Stomach (tissue), 9 donors: ENCODE data around the gene TFCP2L1. TPM values are rescaled to one million over a fixed set of nuclear protein-coding genes. Genes with fewer than 3 reads are reported as not detected.

Experiments used
- DNase-seq, 2 donors: peaks; one replicate each; pipeline versions ENCODE4 v3.0.0 to v3.0.0-alpha.2; 2013 to 2019
- H3K27ac ChIP-seq, 5 donors: fragments of 200-600 bp in 4 of 5; sonication (generic) in 4 of 5; one replicate each; pipeline ENCODE4 v1.5.1; 2013 to 2019; ENCODE audit warnings: mild to moderate bottlenecking in 1 of 5, moderate library complexity in 1 of 5
- H3K27me3 ChIP-seq, 3 donors: fragments of 200-600 bp; sonication (generic); one replicate each; pipeline ENCODE4 v1.5.1; 2017 to 2019; ENCODE audit warnings: mixed run types in 1 of 3
- H3K36me3 ChIP-seq, 4 donors: fragments of 200-600 bp; sonication (generic); 1 replicate in 3 of 4; 2 replicates in 1 of 4; pipeline ENCODE4 v1.5.1; 2016 to 2019
- H3K4me1 ChIP-seq, 4 donors: fragments of 200-600 bp; sonication (generic); one replicate each; pipeline ENCODE4 v1.5.1; 2016 to 2019
- H3K4me3 ChIP-seq, 4 donors: fragments of 200-600 bp; sonication (generic) in 3 of 4; one replicate each; pipeline ENCODE4 v1.5.1; 2016 to 2019; ENCODE audit warnings: mild to moderate bottlenecking in 1 of 4
- H3K9me3 ChIP-seq, 4 donors: fragments of 200-600 bp; sonication (generic); one replicate each; pipeline ENCODE4 v1.5.1; 2016 to 2019
- EP300 ChIP-seq: sonication (generic); formaldehyde crosslinking; IDR thresholded peaks from one replicate; pipeline ENCODE4 v1.6.1; 2017; ENCODE audit warnings: antibody characterized with exemption
- POLR2A ChIP-seq, 4 donors: fragments of 450-650 bp; IDR thresholded peaks; one replicate each; pipeline ENCODE4 v1.6.1; 2016; ENCODE audit warnings: antibody characterized with exemption in 4 of 4, control low read depth in 2 of 4, mild to moderate bottlenecking in 1 of 4, moderate library complexity in 1 of 4
- POLR2AphosphoS5 ChIP-seq, 3 donors: sonication (generic); formaldehyde crosslinking; IDR thresholded peaks; one replicate each; pipeline ENCODE4 v1.6.1; 2016; ENCODE audit warnings: antibody characterized with exemption in 3 of 3
- WGBS, 5 donors: extraction: QIAGEN DNeasy Blood & Tissue Kit in 3 of 5; methylation state at CpG; one replicate each; pipeline versions ENCODE4 v1.1.5 to v1.1.7; 2013 to 2018; 5-methylcytosine and 5-hydroxymethylcytosine counted together
- intact Hi-C: fragments of 100-400 bp; cut with DNase I; formaldehyde crosslinking; loops from one replicate; pipeline ENCODE4 v1.15.1; 2023; ENCODE audit warnings: low total_unique reads
- polyA plus RNA-seq, 3 donors: library from polyadenylated mRNA; stranded (reverse); fragments of 200-250 nt; gene quantifications; one replicate each; pipeline ENCODE4 v1.2.3, GENCODE V29; 2013
- total RNA-seq, 5 donors: library from RNA; depleted of rRNA; stranded (reverse); fragments of >200 nt; gene quantifications; one replicate each; pipeline versions ENCODE4 v1.1.0 to v1.2.3, GENCODE V29; 2014 to 2016
- TF ChIP-seq, protein P1 (sequence below), 7 experiments: fragments of 450-650 bp in 4 of 7; fragments of 200-600 bp in 3 of 7; sonication (generic) in 3 of 7; IDR thresholded peaks; one replicate each; pipeline ENCODE4 v1.5.1; 2016 to 2019; ENCODE audit warnings: antibody characterized with exemption in 7 of 7, control low read depth in 2 of 7, mild to moderate bottlenecking in 1 of 7
- donor health status: healthy with polysubstance abuse.
- donor health status: Bipolar disorder and iron deficiency.
- donor health status: healthy.

The TFCP2L1 gene
- total and polyA plus RNA-seq, 8 donors: 6.8 to 154 (median 36.9) TPM

DNA sequence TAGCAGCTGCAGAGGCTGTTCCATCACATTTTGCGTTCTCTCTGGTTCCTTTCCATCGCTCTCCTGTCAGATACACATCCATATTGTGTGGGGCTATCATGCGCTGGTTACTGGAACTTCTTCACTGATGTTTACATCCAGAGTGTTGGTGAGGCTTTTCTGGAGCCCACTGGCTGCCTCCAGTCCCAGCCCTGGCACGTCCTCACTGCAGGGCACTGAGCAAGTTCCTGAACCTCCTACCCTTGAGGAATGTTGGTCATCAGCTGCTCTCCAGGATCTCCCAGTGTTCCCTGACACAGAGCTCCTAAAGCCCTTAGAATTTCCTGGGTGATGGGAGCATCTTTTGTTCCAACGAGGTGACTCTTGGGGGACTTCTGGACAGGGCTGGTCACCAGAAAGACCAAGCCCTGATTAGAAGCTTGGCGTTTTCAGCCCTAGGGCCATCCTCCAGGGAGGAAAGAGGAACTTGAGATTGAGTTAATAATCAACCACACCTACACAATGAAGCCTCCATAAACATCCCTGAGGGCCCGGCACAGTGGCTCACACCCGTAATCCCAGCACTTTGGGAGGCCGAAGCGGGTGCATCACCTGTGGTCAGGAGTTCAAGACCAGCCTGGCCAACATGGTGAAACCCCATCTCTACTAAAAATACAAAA lies 81.3 kb downstream of the TFCP2L1 start:
- DNase-seq: peak in 1 of 2 donors; percentile 50
- H3K27me3 ChIP-seq: no peaks in the 10 kb centered on the region
- no peaks in the 10 kb centered on the region for H3K36me3 ChIP-seq
- peaks cover 0 to 31% (median 17%) of the 10 kb centered on the region in 4 donors for H3K4me1 ChIP-seq
- intact Hi-C loops: no loop called here
- WGBS, 5 donors: 51 to 79% (median 64%) methylated on average over 10 of the region's 10 CpGs
- H3K27ac ChIP-seq: peak overlapping the region; percentile 10 to 67 (median 38)
- no peak for TF ChIP-seq POLR2A (IDR thresholded peaks at IDR 0.05)
- TF ChIP-seq, protein P1, sequence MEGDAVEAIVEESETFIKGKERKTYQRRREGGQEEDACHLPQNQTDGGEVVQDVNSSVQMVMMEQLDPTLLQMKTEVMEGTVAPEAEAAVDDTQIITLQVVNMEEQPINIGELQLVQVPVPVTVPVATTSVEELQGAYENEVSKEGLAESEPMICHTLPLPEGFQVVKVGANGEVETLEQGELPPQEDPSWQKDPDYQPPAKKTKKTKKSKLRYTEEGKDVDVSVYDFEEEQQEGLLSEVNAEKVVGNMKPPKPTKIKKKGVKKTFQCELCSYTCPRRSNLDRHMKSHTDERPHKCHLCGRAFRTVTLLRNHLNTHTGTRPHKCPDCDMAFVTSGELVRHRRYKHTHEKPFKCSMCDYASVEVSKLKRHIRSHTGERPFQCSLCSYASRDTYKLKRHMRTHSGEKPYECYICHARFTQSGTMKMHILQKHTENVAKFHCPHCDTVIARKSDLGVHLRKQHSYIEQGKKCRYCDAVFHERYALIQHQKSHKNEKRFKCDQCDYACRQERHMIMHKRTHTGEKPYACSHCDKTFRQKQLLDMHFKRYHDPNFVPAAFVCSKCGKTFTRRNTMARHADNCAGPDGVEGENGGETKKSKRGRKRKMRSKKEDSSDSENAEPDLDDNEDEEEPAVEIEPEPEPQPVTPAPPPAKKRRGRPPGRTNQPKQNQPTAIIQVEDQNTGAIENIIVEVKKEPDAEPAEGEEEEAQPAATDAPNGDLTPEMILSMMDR (IDR thresholded peaks at IDR 0.05): no peak
- TF ChIP-seq POLR2AphosphoS5 (IDR thresholded peaks at IDR 0.05): no peak
- no peak for TF ChIP-seq EP300
- no peak overlapping the region for H3K4me3 ChIP-seq
- H3K9me3 ChIP-seq: no peaks in the 10 kb centered on the region

DNA sequence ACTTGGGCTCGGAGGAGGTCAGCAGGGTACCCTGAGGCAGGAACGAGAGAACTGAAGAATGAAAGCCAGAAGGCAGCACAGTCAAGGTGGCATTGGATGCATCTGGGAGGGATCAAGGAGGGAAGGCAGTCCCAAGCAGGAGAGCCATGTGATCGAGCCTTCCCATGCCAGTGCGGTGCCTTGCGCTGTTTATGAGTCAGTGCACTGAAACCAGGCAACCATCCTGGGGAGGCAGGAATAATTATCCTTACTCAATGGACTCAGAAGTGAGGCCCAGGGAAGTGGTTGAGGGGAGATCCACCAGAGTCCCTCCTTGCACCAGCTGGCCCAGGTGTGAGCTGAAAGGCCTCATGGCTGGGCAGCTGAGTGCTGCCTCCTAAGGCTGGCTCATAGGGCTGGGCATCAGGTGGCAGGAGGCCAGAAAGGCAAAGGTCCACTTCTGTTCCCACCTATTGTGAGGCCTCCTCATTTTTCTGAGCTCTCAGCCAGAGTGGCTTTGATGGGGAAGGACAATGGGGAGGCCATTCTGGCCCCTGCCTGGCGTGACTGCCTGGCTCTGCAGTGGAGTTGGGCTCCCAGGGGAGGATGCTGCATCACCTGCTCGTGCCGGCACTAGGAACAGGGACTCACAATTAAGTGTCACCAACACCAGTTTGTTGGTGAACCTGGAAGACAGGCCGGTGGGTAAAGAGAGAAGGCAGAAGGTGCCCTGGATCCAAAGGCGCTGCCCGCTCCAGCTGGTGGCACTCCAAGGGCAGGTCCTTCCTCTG lies 82.3 kb downstream of the TFCP2L1 start:
- H3K27me3 ChIP-seq: no peaks in the 10 kb centered on the region
- DNase-seq: peak; percentile 23 to 62
- peak overlapping the region in 3 of 5 donors; percentile 38 to 67 (median 42) for H3K27ac ChIP-seq
- H3K36me3 ChIP-seq: no peaks in the 10 kb centered on the region
- H3K9me3 ChIP-seq: no peaks in the 10 kb centered on the region
- H3K4me1 ChIP-seq: peaks cover 0 to 40% (median 27%) of the 10 kb centered on the region in 4 donors
- 84 to 94% (median 92%) methylated on average over 11 of the region's 11 CpGs for whole genome bisulfite sequencing, 5 donors
- TF ChIP-seq POLR2A (IDR thresholded peaks at IDR 0.05) (no peak), POLR2AphosphoS5 (IDR thresholded peaks at IDR 0.05) (no peak), EP300 (no peak)
- TF ChIP-seq, protein P1 (IDR thresholded peaks at IDR 0.05): no peak
- H3K4me3 ChIP-seq: no peak overlapping the region
- intact Hi-C loops: no loop called here

DNA sequence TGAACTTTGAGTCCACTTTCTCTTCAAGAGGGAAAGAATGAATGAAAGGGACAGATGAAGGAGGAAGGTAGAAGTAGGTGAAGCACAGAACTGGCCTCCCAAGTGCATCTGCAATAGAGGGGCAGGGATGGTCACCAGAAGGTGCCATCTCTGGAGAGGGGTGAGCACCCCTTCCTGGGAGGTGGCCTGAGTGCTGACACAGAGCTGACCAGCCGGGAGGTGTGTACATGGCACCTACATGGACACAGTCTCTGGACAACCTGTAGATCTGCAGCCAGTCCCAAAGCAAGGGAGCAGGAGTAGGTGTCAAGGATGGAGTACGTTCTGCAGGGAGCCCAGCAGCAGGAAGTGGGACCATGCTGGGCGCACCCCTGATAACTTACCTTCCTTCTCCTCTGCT lies 83.2 kb downstream of the TFCP2L1 start:
- Histone ChIP-seq H3K27me3 (no peaks in the 10 kb centered on the region), H3K4me3 (no peak overlapping the region), H3K9me3 (no peaks in the 10 kb centered on the region), H3K36me3 (no peaks in the 10 kb centered on the region), H3K4me1 (peaks cover under 1 to 46% (median 35%) of the 10 kb centered on the region in 4 donors), H3K27ac (no peak overlapping the region)
- no peak for DNase-seq
- intact Hi-C loops: no loop called here
- TF ChIP-seq POLR2AphosphoS5 (IDR thresholded peaks at IDR 0.05) (no peak), EP300 (no peak), POLR2A (IDR thresholded peaks at IDR 0.05) (no peak)
- TF ChIP-seq, protein P1 (IDR thresholded peaks at IDR 0.05): no peak
- WGBS, 5 donors: 86 to 90% (median 88%) methylated on average over 3 of the region's 3 CpGs

DNA sequence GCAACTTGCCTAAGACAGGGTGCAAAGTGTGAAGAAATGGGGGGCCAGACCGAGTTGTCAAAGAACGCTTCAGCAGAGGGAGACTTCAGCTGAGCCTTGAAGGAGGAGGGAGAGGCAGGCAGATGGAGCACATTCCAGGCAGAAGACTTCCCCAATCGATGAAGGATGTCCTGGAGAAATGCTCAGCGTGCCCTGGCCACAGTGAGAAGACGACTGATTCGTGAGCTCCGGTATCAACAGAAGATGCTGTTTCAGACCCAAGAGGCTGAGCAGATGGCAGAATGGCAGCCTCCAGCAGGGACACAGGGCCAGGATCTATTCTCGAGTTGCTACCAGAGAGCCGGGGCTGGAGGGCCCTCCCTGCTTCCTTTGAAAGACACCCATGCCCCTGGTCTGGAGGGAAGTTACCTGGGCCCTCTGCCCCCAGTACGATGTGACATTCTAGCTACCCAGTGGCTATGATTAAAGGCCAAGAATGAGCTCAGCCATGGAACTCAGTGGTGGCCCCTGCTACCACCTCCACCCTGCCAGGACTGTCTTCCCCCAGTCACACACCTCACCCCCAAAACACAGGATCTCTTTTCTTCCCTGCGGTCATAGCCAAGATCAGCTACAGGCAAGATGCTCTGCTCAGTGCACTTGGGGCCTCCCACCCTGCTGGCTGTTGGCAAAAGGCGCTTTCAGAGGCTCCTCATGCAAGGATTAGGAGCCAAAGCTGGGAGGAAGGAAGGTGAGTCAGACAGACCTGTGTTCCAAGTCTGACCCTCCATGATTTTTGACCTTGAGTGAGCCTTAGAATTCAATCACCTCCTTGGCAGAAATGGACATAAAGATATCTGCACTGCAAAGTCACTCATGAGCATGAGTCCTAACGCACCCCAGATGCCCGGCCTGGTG lies 84.3 kb downstream of the TFCP2L1 start:
- 91 to 97% (median 92%) methylated on average over 11 to 14 of the region's 14 CpGs for WGBS, 5 donors
- intact Hi-C loops: no loop called here
- Histone ChIP-seq H3K4me3 (no peak overlapping the region), H3K27ac (no peak overlapping the region), H3K4me1 (peaks cover 12 to 55% (median 44%) of the 10 kb centered on the region in 4 donors), H3K27me3 (no peaks in the 10 kb centered on the region), H3K36me3 (no peaks in the 10 kb centered on the region), H3K9me3 (no peaks in the 10 kb centered on the region)
- TF ChIP-seq POLR2A (IDR thresholded peaks at IDR 0.05): no peak
- TF ChIP-seq, protein P1 (IDR thresholded peaks at IDR 0.05): no peak
- TF ChIP-seq POLR2AphosphoS5 (IDR thresholded peaks at IDR 0.05): no peak
- TF ChIP-seq EP300: no peak
- DNase-seq: no peak
